Transverse colon (tissue), 4 donors: ENCODE data around the gene NAA38. TPM values are rescaled to one million over a fixed set of nuclear protein-coding genes. Genes with fewer than 3 reads are reported as not detected.
A peak's percentile ranks its signal among the peaks of the same experiment; 100 is the strongest.

Source experiments
- DNase-seq: peaks from one replicate; pipeline ENCODE4 v3.0.0-alpha.2; 2019
- H3K27ac ChIP-seq, 4 donors: fragments of 200-600 bp; sonication (generic); 2 replicates each; pipeline ENCODE4 v1.5.1; 2016 to 2018; ENCODE audit warnings: inconsistent platforms in 4 of 4
- H3K27me3 ChIP-seq: fragments of 200-600 bp; sonication (generic); 2 replicates; pipeline ENCODE4 v1.5.1; 2017; ENCODE audit warnings: inconsistent platforms
- H3K36me3 ChIP-seq, 4 donors: fragments of 200-600 bp; sonication (generic); 2 replicates each; pipeline ENCODE4 v1.5.1; 2017 to 2019; ENCODE audit warnings: inconsistent platforms in 4 of 4
- H3K4me1 ChIP-seq, 4 donors: fragments of 200-600 bp; sonication (generic); 2 replicates each; pipeline ENCODE4 v1.5.1; 2017 to 2020; ENCODE audit warnings: inconsistent platforms in 4 of 4
- H3K4me3 ChIP-seq, 4 donors: fragments of 200-600 bp; sonication (generic); 1 replicate in 1 of 4; 2 replicates in 3 of 4; pipeline versions ENCODE4 v1.5.1 to v1.6.1; 2017 to 2019; ENCODE audit warnings: inconsistent platforms in 4 of 4
- H3K9me3 ChIP-seq, 2 donors: fragments of 200-600 bp; sonication (generic); 2 replicates each; pipeline ENCODE4 v1.5.1; 2017 to 2019; ENCODE audit warnings: inconsistent platforms in 2 of 2
- EP300 ChIP-seq: sonication (generic); formaldehyde crosslinking; IDR thresholded peaks from one replicate; pipeline ENCODE4 v1.6.1; 2017; ENCODE audit warnings: antibody characterized with exemption, low read depth
- POLR2A ChIP-seq: fragments of 450-650 bp; IDR thresholded peaks from one replicate; pipeline ENCODE4 v1.6.1; 2016; ENCODE audit warnings: antibody characterized with exemption, mild to moderate bottlenecking, moderate library complexity
- POLR2AphosphoS5 ChIP-seq, 3 donors: sonication (generic); formaldehyde crosslinking; IDR thresholded peaks; one replicate each; pipeline ENCODE4 v1.6.1; 2016; ENCODE audit warnings: antibody characterized with exemption in 3 of 3
- WGBS, 2 donors: methylation state at CpG; one replicate each; pipeline ENCODE4 v1.1.5; 2018; ENCODE audit warnings: low coverage in 1 of 2; 5-methylcytosine and 5-hydroxymethylcytosine counted together
- in situ Hi-C, 4 donors: fragments of 200-750 bp; cut with MboI; loops; one replicate each; pipeline versions ENCODE4 v1.15.0 to v1.15.1; 2017; ENCODE audit warnings: low sequenced_read_pairs in 3 of 4, low pct_ligation_motif_present in 1 of 4, low pct_unique_long_range_greater_than_20kb in 1 of 4
- intact Hi-C: fragments of 100-400 bp; cut with DNase I; formaldehyde crosslinking; loops from one replicate; pipeline ENCODE4 v1.15.1; 2023; ENCODE audit warnings: low total_unique reads
- total RNA-seq, 4 donors: library from RNA; depleted of rRNA; stranded (reverse); fragments of >200 nt; gene quantifications; one replicate each; pipeline ENCODE4 v1.1.0, GENCODE V29; 2016
- TF ChIP-seq, protein P1 (sequence below), 5 experiments: fragments of 200-600 bp in 3 of 5; fragments of 450-650 bp in 2 of 5; sonication (generic) in 3 of 5; IDR thresholded peaks; 1 replicate in 2 of 5; 2 replicates in 3 of 5; pipeline ENCODE4 v1.5.1; 2016 to 2017; ENCODE audit warnings: antibody characterized with exemption in 5 of 5, inconsistent platforms in 3 of 5, mild to moderate bottlenecking in 2 of 5, moderate library complexity in 1 of 5

NAA38 gene
- total RNA-seq, 4 donors from 2014 or later, result 59.8 to 95.3 (median 86.5) TPM

DNA sequence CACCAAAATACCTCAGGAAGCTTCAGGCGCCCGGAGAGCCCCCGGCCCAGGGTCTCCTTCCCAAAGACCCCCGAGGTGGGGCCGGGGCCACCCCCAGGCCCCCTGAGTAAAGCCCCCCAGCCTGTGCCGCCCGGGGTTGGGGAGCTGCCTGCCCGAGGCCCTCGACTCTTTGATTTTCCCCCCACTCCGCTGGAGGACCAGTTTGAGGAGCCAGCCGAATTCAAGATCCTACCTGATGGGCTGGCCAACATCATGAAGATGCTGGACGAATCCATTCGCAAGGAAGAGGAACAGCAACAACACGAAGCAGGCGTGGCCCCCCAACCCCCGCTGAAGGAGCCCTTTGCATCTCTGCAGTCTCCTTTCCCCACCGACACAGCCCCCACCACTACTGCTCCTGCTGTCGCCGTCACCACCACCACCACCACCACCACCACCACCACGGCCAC, 9.2 kb downstream of the NAA38 start:
- H3K4me1 ChIP-seq, result peaks cover 11 to 32% (median 20%) of the 10 kb centered on the region in 4 donors
- H3K27ac ChIP-seq, result no peak overlapping the region
- intact Hi-C loops, result no loop called here
- no peak for DNase-seq
- H3K27me3 ChIP-seq, result no peaks in the 10 kb centered on the region
- no peak overlapping the region for H3K4me3 ChIP-seq
- no peaks in the 10 kb centered on the region for H3K9me3 ChIP-seq
- TF ChIP-seq POLR2AphosphoS5 (IDR thresholded peaks at IDR 0.05), result no peak
- in situ Hi-C loops, result no loop called here
- WGBS, 2 donors, result 84 to 87% methylated on average over 3 to 20 of the region's 20 CpGs
- H3K36me3 ChIP-seq, result peaks cover 0 to 50% (median 18%) of the 10 kb centered on the region in 4 donors

DNA sequence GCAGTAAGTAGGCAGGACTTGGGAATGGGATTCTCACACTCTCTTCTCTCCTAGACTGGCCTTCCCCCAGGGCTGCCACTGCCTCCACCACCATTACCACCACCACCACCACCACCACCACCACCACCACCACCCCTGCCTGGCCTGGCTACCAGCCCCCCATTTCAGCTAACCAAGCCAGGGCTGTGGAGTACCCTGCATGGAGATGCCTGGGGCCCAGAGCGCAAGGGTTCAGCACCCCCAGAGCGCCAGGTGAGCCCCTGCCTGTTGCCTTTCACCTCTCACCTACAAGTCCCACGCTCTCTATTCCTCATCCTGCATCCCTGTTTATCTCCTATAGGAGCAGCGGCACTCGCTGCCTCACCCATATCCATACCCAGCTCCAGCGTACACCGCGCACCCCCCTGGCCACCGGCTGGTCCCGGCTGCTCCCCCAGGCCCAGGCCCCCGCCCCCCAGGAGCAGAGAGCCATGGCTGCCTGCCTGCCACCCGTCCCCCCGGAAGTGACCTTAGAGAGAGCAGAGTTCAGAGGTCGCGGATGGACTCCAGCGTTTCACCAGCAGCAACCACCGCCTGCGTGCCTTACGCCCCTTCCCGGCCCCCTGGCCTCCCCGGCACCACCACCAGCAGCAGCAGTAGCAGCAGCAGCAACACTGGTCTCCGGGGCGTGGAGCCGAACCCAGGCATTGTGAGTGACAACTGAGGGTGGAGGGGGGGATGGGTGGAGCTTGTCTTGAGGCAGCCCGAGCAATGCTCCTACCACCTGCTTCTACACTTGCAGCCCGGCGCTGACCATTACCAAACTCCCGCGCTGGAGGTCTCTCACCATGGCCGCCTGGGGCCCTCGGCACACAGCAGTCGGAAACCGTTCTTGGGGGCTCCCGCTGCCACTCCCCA, 10.3 kb downstream of the NAA38 start:
- Histone ChIP-seq H3K4me1 (peaks cover 10 to 39% (median 18%) of the 10 kb centered on the region in 4 donors), H3K36me3 (peaks cover 0 to 45% (median 16%) of the 10 kb centered on the region in 4 donors), H3K27ac (no peak overlapping the region), H3K4me3 (no peak overlapping the region), H3K27me3 (no peaks in the 10 kb centered on the region), H3K9me3 (no peaks in the 10 kb centered on the region)
- TF ChIP-seq, protein P1, sequence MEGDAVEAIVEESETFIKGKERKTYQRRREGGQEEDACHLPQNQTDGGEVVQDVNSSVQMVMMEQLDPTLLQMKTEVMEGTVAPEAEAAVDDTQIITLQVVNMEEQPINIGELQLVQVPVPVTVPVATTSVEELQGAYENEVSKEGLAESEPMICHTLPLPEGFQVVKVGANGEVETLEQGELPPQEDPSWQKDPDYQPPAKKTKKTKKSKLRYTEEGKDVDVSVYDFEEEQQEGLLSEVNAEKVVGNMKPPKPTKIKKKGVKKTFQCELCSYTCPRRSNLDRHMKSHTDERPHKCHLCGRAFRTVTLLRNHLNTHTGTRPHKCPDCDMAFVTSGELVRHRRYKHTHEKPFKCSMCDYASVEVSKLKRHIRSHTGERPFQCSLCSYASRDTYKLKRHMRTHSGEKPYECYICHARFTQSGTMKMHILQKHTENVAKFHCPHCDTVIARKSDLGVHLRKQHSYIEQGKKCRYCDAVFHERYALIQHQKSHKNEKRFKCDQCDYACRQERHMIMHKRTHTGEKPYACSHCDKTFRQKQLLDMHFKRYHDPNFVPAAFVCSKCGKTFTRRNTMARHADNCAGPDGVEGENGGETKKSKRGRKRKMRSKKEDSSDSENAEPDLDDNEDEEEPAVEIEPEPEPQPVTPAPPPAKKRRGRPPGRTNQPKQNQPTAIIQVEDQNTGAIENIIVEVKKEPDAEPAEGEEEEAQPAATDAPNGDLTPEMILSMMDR (IDR thresholded peaks at IDR 0.05), result no peak
- TF ChIP-seq POLR2AphosphoS5 (IDR thresholded peaks at IDR 0.05), result no peak
- TF ChIP-seq EP300, result no peak
- no peak for TF ChIP-seq POLR2A
- intact Hi-C loops, result no loop called here
- WGBS, 2 donors, result 86% methylated on average over 26 of the region's 34 CpGs; no CpG with 5 or more reads in 1 of the 2 donors
- DNase-seq, result no peak
- in situ Hi-C loops, result no loop called here

DNA sequence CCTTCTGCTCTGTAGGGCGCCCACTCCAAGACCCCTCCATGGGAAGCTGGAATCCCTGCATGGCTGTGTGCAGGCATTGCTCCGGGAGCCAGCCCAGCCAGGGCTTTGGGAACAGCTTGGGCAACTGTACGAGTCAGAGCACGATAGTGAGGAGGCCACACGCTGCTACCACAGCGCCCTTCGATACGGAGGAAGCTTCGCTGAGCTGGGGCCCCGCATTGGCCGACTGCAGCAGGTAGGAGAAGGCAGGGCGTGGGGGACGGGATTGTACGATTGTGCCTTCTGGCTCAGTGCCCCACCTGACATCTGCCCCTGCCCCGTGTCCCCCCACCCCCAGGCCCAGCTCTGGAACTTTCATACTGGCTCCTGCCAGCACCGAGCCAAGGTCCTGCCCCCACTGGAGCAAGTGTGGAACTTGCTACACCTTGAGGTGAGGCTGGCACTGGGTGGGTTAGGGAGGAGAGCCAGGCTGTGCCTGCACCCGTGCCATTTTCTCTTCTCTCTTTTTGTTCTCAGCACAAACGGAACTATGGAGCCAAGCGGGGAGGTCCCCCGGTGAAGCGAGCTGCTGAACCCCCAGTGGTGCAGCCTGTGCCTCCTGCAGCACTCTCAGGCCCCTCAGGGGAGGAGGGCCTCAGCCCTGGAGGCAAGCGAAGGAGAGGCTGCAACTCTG, 11.2 kb downstream of the NAA38 start:
- Histone ChIP-seq H3K9me3 (no peaks in the 10 kb centered on the region), H3K27me3 (no peaks in the 10 kb centered on the region), H3K36me3 (peaks cover 0 to 45% (median 16%) of the 10 kb centered on the region in 4 donors), H3K4me1 (peaks cover 10 to 38% (median 14%) of the 10 kb centered on the region in 4 donors), H3K27ac (peak overlapping the region in 1 of 4 donors; percentile 97), H3K4me3 (no peak overlapping the region)
- no peak for DNase-seq
- in situ Hi-C loops, result no loop called here
- TF ChIP-seq, protein P1 (IDR thresholded peaks at IDR 0.05), result no peak
- no peak for TF ChIP-seq POLR2AphosphoS5 (IDR thresholded peaks at IDR 0.05)
- TF ChIP-seq EP300, result no peak
- TF ChIP-seq POLR2A, result no peak
- WGBS, 2 donors, result 89% methylated on average over 15 of the region's 22 CpGs; no CpG with 5 or more reads in 1 of the 2 donors
- intact Hi-C loops, result no loop called here

DNA sequence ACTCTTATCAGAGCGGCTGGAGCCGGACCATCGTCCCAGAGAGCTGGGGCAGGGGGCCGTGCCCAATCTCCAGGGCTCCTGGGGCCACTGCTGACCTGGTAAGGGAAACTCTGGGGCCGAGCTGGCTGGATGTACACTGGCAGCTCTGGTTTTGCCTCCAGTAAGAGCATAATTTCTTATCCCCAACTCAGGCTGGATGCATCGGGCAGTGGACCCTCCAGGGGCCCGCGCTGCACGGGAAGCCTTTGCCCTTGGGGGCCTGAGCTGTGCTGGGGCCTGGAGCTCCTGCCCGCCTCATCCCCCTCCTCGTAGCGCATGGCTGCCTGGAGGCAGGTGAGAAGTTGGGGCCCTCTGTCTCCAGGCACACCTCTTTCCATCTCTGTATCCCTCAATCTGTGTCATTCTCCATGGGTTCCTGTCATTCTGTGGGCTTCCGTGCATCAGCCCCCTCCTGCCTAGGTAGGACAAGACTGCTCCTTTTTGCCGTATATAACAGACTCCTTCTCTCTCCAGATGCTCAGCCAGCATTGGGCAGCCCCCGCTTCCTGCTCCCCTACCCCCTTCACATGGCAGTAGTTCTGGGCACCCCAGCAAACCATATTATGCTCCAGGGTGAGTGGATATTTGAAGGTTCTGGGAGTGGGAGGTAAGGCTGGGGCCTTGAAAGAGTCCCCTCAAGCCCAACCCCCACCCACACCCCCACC, 11.8 kb downstream of the NAA38 start:
- H3K36me3 ChIP-seq, result peaks cover 0 to 41% (median 15%) of the 10 kb centered on the region in 4 donors
- no peaks in the 10 kb centered on the region for H3K9me3 ChIP-seq
- H3K27me3 ChIP-seq, result no peaks in the 10 kb centered on the region
- H3K4me3 ChIP-seq, result peak overlapping the region in 2 of 4 donors; percentile 64 to 78
- intact Hi-C loops (no loop called here), in situ Hi-C loops (no loop called here)
- peak overlapping the region; percentile 97 to 99 (median 99) for H3K27ac ChIP-seq
- 81% methylated on average over 14 of the region's 15 CpGs; no CpG with 5 or more reads in 1 of the 2 donors for WGBS, 2 donors
- no peak for DNase-seq
- TF ChIP-seq POLR2AphosphoS5 (IDR thresholded peaks at IDR 0.05), result no peak
- peaks cover 17 to 43% (median 19%) of the 10 kb centered on the region in 4 donors for H3K4me1 ChIP-seq
